ENCODE data around the gene NSRP1.
"Not testable (repeated sequence)": the region's sequence is repeated elsewhere in the genome, so short reads cannot be mapped to it uniquely, and the experiment has no call there.

NSRP1 gene

DNA sequence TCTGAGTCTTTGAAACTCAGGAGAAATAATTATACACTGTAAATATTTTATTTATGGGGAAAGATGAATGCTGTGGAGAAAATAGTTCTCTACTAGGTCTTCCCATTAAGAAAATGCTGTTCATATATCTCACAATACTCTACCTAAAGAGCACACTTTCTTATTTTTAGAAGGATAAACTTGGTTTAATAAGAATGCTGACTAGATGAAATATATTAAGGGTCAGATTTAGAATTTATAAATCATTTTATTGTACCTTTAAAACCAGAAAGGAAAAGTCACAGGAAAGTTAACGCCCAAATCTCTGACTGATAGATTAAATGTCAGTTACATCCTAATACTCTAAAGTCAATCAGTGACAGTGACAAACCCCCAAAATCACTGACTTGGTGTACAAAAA lies 70.1 kb downstream of the NSRP1 start:
- no peak for DNase-seq (ENCODE audit: insufficient read length, low spot score)
- no peak for FAIRE-seq
- no peak for TF ChIP-seq POLR2A (IDR thresholded peaks at IDR 0.05; ENCODE audit: low read depth, low read length)

DNA sequence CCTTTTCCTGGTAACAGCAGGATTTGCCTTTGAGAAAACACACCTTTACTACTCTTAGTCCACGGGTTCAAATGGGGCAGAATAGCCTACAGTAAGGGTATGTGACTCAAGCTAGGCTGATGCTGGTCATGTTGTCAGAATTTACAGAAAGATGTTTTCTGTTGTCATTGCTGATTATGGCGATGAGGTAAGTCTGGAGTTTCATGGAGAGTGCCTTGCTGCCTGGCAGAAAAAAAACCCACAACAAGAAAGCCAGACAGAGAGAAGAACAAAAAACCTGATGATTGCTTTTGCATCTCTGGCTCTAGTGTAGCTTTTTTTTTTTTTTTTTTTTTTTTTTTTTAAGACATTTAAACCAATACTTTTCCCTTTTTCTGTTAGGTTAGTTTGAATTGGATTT lies 71.0 kb downstream of the NSRP1 start:
- FAIRE-seq, result no peak
- TF ChIP-seq POLR2A (IDR thresholded peaks at IDR 0.05; ENCODE audit: low read depth, low read length), result no peak
- DNase-seq (ENCODE audit: insufficient read length, low spot score), result no peak

DNA sequence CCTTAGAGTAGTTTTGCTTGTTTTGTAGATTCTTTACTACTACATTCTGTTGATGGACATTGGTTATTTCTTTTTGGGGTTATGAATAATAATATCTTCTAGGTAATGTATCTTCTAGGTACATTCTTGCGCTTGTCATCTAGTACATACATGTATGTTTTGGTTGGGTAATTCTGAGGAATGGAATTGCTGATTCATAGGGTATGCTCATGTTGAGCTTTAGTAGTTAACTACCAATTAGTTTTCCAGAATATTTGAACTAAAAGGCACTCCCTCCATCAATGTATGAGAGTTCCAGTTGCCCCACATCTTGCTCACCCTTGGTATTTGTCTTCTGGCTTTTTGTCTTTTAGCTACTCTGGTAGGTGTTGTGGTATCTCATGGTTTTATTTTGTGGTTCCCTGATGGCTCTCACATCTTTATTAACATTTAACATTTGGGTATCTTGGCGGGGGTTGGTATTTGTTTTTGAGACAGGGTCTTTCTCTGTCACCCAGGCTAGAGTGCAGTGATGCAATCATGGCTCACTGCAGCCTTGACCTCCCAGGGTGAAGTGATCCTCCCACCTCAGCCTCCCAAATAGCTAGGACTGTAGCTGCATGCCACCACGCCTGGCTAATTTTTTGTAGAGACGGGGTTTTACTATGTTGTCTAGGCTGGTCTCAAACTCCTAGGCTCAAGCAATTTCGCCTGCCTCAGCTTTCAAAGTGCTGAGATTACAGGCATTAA lies 71.8 kb downstream of the NSRP1 start:
- no peak for FAIRE-seq

DNA sequence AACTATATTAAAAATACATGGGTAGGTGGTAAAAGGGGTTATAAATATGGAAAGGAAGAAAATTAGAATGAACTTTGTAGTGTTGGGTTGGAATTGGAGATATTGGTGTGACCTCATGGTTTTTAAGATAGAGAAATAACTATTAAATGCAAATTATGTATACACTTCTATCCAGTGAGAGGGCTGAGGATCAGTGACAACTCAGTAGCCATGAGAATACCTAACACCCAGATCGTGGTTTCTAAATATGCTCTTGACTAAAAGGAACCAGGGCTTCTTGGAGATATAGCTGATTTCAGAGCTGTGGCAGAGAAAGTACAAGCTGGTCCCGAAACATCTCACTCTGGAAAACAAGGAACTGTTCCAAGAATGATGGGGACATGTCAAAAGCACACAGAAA lies 74.5 kb downstream of the NSRP1 start:
- TF ChIP-seq POLR2A (IDR thresholded peaks at IDR 0.05; ENCODE audit: low read depth, low read length), result no peak
- no peak for DNase-seq (ENCODE audit: insufficient read length, low spot score)
- no peak for FAIRE-seq

More for the DNA sequence above, 71.8 kb downstream of the NSRP1 start:
- TF ChIP-seq POLR2A (IDR thresholded peaks at IDR 0.05; ENCODE audit: low read depth, low read length), result no peak
- DNase-seq (ENCODE audit: insufficient read length, low spot score), result no peak

DNA sequence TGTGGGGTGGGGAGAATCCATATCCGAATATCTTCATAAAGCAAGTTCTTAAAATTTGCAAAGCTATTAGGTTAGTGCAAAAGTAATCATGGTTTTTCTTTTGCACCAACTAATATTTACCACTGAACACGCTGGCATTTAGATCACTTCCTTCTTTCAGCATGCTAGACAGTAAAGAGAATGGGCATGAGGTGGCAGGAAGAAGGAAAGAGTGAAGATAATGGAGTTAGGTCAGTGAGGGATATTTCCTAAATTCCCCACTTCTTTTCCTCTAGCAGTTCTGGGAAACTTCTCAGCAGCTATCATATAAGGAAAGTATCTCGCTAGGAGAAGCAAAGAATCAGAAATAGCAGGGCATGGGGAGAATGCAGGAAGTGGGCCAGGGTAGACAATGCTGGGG lies 79.9 kb downstream of the NSRP1 start:
- no peak for TF ChIP-seq POLR2A (IDR thresholded peaks at IDR 0.05; ENCODE audit: low read depth, low read length)
- no peak for DNase-seq (ENCODE audit: insufficient read length, low spot score)
- FAIRE-seq, result no peak

DNA sequence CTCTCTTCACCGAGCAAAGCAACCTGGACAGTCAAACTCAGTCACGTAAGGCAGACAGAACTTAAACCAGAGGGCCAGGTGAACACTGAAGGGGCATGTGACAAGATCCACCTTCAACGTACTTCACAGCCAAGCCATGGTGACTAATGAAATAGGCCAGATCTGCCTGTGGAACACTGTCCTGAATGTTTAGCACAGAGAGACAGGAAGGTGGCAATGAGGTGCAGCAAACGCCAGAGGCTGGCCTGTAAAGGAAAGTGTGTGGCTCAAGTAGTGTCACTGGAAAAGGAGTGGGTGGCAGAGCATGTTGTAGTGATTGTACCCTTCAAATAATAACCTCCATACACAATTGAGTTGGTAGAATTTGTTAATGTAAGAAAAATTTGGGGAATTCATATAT lies 80.8 kb downstream of the NSRP1 start:
- FAIRE-seq (no peak), DNase-seq (ENCODE audit: insufficient read length, low spot score) (no peak)
- no peak for TF ChIP-seq POLR2A (IDR thresholded peaks at IDR 0.05; ENCODE audit: low read depth, low read length)

DNA sequence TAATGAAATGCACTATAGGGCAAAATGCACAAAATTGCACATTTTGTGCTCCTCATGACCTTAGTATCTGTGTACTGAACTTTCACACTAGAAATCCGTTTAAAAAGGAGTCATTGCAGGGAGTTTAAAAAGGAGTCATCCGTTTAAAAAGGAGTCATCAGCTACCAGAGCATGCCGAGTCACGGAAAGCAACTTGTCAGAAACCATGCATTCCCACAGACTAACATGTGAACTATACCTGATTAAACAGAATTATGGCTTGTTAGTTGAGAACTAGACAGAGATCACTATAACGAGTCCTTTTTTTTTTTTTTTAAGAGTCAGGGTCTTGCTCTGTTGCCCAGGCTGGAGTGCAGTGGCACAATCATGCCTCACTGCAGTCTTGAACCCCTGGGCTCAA lies 83.0 kb downstream of the NSRP1 start:
- no peak for TF ChIP-seq POLR2A (IDR thresholded peaks at IDR 0.05; ENCODE audit: low read depth, low read length)
- FAIRE-seq, result no peak
- no peak for DNase-seq (ENCODE audit: insufficient read length, low spot score)

DNA sequence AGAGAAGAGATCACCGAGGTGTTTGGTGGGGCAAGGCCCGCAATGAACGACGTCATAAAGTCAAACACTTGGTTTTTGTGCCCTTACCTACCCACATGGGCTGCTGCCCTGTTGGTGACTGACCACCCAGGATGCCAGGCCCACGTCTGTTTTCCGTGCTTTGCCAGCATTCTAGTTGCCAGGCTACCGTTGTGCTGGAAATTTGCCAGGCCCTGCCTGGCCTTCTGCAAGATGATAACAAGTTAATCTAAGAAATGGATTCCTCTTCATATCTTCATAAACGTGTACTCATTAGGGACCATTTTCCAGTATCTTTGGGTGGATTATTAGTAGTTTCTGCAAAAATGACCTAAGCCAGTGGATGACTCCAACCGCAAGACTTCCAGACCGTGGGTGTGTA lies 83.5 kb downstream of the NSRP1 start:
- DNase-seq (ENCODE audit: insufficient read length, low spot score), result no peak
- no peak for TF ChIP-seq POLR2A (IDR thresholded peaks at IDR 0.05; ENCODE audit: low read depth, low read length)
- no peak for FAIRE-seq

DNA sequence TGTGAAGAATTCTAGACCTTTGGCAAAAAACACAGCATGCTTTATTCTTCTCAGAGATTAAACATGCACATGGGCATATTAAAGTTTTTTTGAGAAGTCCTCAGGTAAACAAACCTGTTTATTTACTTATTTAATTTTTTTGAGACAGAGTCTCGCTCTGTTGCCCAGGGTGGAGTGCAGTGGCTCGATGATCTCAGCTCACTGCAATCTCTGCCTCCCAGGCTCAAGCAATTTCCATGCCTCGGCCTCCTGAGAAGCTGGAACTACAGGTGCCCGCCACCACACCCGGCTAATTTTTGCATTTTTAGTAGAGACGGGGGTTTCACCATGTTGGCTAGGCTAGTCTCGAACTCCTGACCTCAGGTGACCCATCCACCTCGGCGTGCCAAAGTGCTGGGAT lies 84.0 kb downstream of the NSRP1 start:
- not testable (repeated sequence) for FAIRE-seq; DNase-seq (ENCODE audit: insufficient read length, low spot score)

DNA sequence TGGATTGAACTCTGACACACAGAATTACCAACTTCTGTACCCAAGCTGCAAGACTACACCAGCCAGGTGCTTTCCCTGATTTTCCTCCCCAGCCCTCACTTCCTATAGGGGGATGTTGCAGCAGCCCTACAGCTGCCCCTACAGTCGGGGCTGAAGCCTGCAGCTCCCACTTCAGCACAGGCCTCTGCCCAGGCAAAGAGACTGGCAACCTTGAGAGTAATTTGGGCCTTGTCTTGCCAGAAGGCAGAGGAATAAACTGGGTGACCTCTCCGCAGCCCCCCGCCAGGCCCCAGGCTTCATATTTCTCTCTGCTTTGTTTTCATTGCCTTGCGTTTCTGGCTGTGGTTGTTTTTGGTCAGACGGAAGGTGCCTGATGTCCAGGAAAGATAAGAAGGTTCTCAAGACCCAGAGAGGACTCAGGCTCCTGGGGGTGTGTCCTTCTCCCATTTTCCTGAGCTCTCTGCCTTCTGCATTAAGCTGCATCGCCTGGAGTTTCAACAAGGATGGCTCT lies 86.9 kb downstream of the NSRP1 start:
- no peak for TF ChIP-seq POLR2A (IDR thresholded peaks at IDR 0.05; ENCODE audit: low read depth, low read length)
- DNase-seq (ENCODE audit: insufficient read length, low spot score) (no peak), FAIRE-seq (no peak)

DNA sequence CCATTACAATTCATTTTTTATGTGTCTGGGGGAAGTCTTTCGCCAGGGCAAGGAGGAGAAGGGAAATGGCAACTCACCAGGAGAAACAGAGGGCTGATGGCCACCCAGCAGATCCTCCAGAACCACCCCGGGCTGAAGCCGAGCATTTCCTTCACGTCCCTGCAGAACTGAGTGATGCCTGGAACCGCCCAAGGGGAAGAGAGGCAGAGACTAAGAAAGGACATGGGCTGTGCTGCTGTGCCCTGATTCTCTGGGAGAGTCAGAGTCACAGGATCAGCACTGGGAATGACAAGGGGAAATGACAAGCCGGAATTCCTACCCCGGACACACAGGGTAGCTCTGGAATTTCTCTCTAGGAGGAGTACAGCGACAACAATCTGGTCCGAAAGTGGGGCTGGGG lies 91.0 kb downstream of the NSRP1 start:
- FAIRE-seq (no peak), DNase-seq (ENCODE audit: insufficient read length, low spot score) (no peak)
- no peak for TF ChIP-seq POLR2A (IDR thresholded peaks at IDR 0.05; ENCODE audit: low read depth, low read length)

DNA sequence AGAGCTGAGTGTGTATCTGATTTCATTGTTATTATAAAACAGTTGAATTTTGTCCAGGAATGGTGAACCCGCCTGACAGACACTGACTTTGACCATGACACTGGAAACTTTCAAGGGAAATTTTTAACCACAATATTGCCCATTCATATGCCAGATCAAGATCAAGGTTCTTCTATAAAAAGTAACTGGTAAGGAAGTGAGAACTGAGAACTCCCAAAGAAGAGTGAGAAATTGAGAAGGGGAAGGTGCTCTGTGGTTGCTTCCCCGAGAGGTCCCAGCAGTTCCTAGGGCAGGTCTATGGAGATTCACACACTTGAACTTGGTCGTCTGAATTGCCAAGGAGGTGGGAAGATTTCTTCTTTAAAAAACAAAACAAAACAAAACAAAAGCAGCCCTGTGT lies 91.6 kb downstream of the NSRP1 start:
- no peak for FAIRE-seq
- no peak for TF ChIP-seq POLR2A (IDR thresholded peaks at IDR 0.05; ENCODE audit: low read depth, low read length)

DNA sequence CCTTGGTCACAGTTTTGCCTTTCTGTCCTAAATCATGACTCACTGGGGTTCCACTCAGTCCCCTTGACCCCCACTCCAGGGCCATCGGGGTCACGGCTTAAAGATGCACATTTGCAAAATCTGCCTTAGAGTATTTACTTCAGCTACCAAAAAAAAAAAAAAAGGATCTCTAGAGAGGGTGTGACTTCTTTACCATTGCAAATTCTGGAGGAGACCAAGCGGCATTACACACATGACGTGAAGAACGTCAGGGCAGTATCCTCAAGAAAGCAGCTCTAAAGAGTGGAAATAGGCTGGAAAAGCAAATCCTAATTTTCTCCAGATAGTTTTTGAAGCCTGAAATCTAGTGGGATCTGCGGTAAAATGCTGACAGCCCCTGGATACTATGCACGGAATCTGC lies 93.3 kb downstream of the NSRP1 start:
- FAIRE-seq (no peak), DNase-seq (ENCODE audit: insufficient read length, low spot score) (no peak)
- TF ChIP-seq POLR2A (IDR thresholded peaks at IDR 0.05; ENCODE audit: low read depth, low read length), result no peak

More for the DNA sequence above, 91.6 kb downstream of the NSRP1 start:
- no peak for DNase-seq (ENCODE audit: insufficient read length, low spot score)

DNA sequence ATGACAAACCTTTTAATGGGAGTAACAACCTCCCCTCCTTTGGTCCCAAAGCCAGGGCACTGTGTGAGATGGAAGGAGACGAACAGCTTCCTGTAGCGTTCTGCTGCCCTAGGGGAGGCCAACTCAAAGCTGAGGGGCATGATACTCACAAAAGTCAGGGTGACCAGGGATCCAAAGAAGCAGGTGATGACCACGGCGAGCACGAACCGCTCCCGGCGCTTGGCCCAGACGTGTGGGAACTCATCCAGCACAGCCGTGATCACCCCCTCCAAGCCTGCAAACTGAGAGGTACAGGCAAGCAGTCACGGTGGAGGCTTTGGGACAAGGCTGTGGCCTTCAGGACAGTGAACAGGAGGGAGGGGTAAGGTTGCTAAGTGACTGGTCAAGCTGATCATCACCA lies 93.8 kb downstream of the NSRP1 start:
- DNase-seq (ENCODE audit: insufficient read length, low spot score) (no peak), FAIRE-seq (no peak)
- TF ChIP-seq POLR2A (IDR thresholded peaks at IDR 0.05; ENCODE audit: low read depth, low read length), result no peak

DNA sequence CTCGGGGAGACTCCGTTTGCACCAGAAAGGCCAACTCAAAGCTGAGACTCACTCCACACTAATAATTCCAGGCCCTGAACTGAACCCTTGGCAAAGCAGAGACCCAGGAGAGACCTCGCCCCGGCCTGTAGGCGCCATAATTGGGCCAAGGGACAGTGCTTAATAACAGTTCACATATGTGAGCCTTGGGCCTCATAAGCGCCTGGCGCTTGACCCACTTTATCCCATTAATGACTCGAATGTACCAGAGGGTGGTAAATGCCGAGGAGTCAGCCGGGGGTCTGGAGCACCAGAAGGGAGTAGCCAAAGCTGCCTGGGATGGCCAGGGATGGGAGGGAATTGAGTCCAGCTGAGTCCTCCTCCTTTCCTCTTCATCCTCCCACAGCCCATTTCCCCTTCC lies 94.3 kb downstream of the NSRP1 start:
- DNase-seq (ENCODE audit: insufficient read length, low spot score), result no peak
- TF ChIP-seq POLR2A (IDR thresholded peaks at IDR 0.05; ENCODE audit: low read depth, low read length), result no peak
- FAIRE-seq, result no peak

DNA sequence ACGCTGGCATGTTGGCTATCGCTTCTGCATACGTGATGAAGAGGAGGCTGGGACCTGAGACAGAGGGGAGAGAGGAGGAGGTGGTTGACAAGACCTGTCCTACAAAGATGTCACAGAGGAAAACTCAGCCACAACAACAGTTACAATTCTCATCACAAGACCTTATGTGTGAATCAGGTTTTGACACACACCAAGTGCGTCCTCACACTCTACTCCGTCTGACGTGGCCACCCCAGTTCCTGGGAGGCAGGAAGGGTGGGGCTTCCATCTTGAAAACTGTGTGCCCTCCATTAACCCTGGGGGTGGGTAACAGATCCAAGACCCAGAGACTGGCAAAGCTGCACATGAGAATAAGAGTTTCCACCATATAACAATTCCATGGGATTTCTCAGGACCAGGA lies 94.8 kb downstream of the NSRP1 start:
- FAIRE-seq (no peak), DNase-seq (ENCODE audit: insufficient read length, low spot score) (no peak)
- TF ChIP-seq POLR2A (IDR thresholded peaks at IDR 0.05; ENCODE audit: low read depth, low read length), result no peak
